ENCODE data around the gene VAV2. TPM values are rescaled to one million over a fixed set of nuclear protein-coding genes. Genes with fewer than 3 reads are reported as not detected.

The VAV2 gene
- total and polyA plus RNA-seq, 5 experiments from 2014 or later = 0.20 to 4.3 (median 0.36) TPM

DNA sequence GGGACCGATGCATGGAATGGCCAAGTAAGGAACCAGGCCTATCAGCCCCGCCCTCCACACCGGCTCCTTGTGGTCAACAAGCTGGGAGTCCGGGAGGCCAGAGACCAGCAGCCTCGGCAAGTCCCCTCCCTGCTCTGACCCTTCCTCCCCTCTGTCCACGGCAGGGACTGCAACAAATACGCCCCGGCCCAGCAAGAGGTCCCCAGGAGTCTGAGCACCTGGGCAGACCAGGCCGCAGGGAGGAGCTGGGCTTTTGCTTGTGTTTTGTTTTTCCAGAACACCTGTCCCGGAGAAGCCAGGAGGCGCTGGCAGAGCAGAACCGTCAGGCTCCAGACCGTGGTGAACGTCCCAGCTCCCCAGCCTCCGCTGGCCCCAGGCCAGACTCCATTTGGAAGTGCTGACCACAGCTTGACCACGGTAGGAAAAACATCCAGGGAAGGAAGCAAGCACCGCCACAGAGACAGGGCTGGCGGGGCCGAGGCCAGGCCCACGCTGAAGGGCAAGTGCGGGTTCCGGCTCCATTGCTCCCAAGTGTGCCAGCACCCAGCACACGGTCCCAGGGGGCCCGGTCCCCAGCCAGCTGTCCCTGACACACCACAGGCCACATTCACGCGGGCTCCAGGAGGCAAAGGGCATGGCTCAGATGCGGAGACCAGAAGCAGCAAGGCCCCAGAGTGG lies 56.7 kb downstream of the VAV2 start:
- no peaks in the 10 kb centered on the region for H3K36me3 Mint-ChIP-seq
- H3K27ac Mint-ChIP-seq = no peak overlapping the region
- POLR2A ChIA-PET = no interaction called here
- peaks cover 0 to under 1% (median 0%) of the 10 kb centered on the region in 5 donors for H3K27me3 Mint-ChIP-seq
- H3K4me3 Mint-ChIP-seq = no peak overlapping the region
- DNase-seq (no peak), ATAC-seq (no peak)
- H3K9me3 Mint-ChIP-seq = no peaks in the 10 kb centered on the region
- peaks cover 0 to 4% (median 0%) of the 10 kb centered on the region in 4 donors for H3K4me1 Mint-ChIP-seq

DNA sequence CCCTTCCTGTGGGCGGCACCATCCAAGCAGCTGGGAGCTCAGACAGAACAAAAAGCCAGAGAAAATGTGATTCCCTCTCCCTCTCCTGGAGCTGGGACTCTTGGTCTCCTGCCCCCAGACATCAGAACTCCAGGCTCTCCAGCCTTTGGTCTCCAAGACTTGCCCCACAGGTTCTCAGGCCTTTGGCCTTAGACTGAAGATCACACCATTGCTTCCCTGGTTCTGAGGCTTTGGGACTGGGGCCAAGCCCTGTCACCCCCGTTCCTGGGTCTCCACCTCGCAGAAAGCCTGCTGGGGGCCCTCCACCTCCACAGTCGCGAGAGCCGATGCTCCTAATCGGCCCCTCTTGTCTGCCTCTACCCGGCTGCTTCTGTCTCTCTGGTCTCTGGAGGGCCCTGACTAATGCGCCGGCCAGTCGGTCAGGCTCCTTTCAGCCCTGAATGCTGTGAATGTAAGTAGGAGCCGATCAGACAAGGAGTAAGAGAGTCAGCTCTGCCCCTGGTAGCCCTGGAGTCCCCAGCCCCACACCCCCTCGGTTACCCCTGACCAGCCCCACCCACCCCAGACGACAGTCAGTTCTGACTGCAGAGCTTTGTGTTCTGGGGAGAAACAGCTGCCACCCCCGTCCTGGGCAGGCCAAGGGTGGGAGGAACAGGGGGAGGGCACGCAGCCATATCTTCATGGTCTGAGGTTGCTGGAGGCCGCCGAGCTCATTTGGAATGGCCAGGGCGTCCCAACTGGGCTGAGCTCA lies 57.5 kb downstream of the VAV2 start:
- peaks cover 0 to 3% (median 0%) of the 10 kb centered on the region in 5 donors for H3K27me3 Mint-ChIP-seq
- no peak overlapping the region for H3K4me3 Mint-ChIP-seq
- H3K9me3 Mint-ChIP-seq = no peaks in the 10 kb centered on the region
- peaks cover 0 to 4% (median under 1%) of the 10 kb centered on the region in 4 donors for H3K4me1 Mint-ChIP-seq
- ATAC-seq = no peak
- no peak for DNase-seq
- POLR2A ChIA-PET = no interaction called here
- peak overlapping the region in 1 of 10 donors; percentile 42 for H3K27ac Mint-ChIP-seq
- H3K36me3 Mint-ChIP-seq = no peaks in the 10 kb centered on the region

DNA sequence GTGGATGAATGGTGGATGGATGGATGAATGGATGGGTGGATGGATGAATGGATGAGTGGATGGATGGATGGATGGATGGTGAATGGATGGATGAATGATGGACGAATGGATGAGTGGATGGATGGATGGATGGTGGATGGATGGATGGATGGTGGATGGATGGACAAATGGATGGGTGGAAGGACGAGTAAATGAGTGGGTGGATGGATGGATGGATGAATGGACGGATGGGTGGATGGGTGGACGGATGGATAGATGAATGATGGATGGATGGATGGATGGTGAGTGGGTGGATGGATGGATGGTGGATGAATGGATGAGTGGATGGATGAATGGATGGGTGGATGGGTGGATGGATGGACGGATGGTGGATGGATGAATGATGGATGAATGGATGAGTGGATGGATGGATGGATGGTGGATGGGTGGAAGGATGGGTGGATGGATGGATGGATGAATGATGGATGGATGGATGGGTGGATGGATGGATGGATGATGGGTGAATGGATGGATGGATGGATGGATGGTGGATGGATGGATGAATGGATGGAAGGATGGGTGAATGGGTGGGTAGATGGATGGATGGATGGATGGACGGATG lies 58.6 kb downstream of the VAV2 start:
- no peak overlapping the region for H3K27ac Mint-ChIP-seq
- POLR2A ChIA-PET = no interaction called here
- no peak for ATAC-seq
- no peak for DNase-seq
- H3K27me3 Mint-ChIP-seq = peaks cover 0 to 3% (median 0%) of the 10 kb centered on the region in 5 donors
- no peaks in the 10 kb centered on the region for H3K9me3 Mint-ChIP-seq
- H3K36me3 Mint-ChIP-seq = no peaks in the 10 kb centered on the region
- no peak overlapping the region for H3K4me3 Mint-ChIP-seq
- H3K4me1 Mint-ChIP-seq = peaks cover 0 to 2% (median under 1%) of the 10 kb centered on the region in 4 donors

DNA sequence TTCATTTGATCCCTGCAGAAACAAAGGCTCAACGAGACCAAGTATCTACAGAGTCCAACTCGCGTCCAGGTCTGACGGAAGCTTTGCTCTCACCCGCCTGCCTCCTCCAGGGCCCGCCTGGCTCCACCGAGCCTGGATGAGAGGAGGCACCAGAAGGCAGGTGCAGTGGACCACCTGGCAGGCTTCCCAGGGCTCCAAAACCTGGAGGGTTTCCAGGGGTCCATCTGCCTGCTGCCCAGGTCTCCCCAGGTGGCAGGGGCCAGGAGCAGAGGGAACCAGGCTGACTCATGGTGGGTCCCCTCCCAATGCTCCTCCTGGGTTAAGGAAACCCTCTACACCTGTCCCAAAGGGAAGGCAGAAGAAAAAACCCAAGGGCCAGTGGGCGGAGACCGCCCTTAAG lies 59.5 kb downstream of the VAV2 start:
- H3K4me1 Mint-ChIP-seq = peaks cover 0 to 2% (median under 1%) of the 10 kb centered on the region in 4 donors
- DNase-seq (no peak), ATAC-seq (no peak)
- no peaks in the 10 kb centered on the region for H3K36me3 Mint-ChIP-seq
- POLR2A ChIA-PET = no interaction called here
- no peak overlapping the region for H3K4me3 Mint-ChIP-seq
- no peak overlapping the region for H3K27ac Mint-ChIP-seq
- no peaks in the 10 kb centered on the region for H3K9me3 Mint-ChIP-seq
- H3K27me3 Mint-ChIP-seq = peaks cover 0 to 3% (median 0%) of the 10 kb centered on the region in 5 donors

DNA sequence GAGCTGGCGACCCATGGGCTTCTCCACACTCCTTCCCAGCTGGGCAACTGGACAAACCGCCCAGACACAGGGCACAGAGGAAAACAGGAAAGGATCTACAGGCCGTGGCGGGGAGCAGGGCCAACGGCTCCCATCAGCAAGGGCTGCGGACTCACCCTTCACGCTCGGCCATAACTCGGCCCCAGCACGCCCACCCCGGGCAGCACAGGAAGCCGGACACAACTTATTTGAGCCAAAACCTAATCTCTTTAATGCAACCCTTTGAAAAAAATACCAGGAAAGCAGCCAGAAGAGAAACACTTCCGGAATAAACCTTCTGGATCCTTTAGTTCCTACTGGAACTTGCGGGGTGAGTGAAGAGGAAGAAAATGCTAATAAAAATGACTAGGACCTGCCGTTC lies 59.9 kb downstream of the VAV2 start:
- no peak overlapping the region for H3K27ac Mint-ChIP-seq
- no peaks in the 10 kb centered on the region for H3K9me3 Mint-ChIP-seq
- no peak overlapping the region for H3K4me3 Mint-ChIP-seq
- DNase-seq (no peak), ATAC-seq (no peak)
- no peaks in the 10 kb centered on the region for H3K36me3 Mint-ChIP-seq
- POLR2A ChIA-PET = no interaction called here
- H3K27me3 Mint-ChIP-seq = peaks cover 0 to 3% (median 0%) of the 10 kb centered on the region in 5 donors
- peaks cover 0 to 2% (median under 1%) of the 10 kb centered on the region in 4 donors for H3K4me1 Mint-ChIP-seq

DNA sequence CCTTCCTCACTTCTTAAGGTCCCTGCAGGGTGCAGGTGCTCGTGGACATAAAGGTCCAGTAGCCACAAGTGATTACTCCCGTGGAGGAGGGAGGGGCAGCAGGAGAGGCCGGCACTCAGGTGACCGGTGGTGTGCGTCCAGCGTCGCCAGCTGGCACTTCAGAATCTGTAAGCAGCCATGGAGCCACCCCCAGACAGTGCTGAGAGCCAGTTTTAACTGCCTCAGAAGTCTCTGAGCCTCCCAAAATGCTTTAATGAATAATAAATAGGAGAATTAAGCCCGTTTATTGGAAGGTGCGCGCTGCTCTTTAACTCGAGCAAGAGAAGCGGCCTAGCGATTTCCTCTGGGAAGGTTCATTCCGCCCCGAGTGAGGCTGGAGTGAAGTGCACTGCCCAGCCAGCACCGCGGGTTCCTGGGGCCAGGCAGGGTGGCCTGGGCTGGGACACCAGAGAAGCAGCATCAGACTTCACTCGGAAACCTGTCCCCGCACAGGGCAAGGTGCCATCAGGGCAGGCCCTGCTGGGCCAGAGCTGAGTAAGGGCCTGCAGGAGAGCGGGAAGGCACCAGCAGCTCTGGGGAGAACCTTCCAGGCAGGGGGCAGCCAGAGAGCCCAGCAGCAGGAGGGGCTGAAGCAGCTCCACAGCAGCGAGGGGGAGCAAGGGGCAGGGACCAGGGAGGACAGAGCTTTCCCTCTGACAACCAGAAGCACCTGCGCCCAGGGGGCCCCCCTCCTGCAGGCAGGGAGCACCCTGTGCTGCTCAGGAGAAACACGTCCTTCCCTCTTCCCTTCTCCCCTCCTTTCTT lies 61.2 kb downstream of the VAV2 start:
- peaks cover 0 to 3% (median 0%) of the 10 kb centered on the region in 5 donors for H3K27me3 Mint-ChIP-seq
- DNase-seq = no peak
- POLR2A ChIA-PET = no interaction called here
- no peak overlapping the region for H3K4me3 Mint-ChIP-seq
- peaks cover 0 to 2% (median under 1%) of the 10 kb centered on the region in 4 donors for H3K4me1 Mint-ChIP-seq
- no peaks in the 10 kb centered on the region for H3K36me3 Mint-ChIP-seq
- ATAC-seq = no peak
- no peaks in the 10 kb centered on the region for H3K9me3 Mint-ChIP-seq
- no peak overlapping the region for H3K27ac Mint-ChIP-seq

DNA sequence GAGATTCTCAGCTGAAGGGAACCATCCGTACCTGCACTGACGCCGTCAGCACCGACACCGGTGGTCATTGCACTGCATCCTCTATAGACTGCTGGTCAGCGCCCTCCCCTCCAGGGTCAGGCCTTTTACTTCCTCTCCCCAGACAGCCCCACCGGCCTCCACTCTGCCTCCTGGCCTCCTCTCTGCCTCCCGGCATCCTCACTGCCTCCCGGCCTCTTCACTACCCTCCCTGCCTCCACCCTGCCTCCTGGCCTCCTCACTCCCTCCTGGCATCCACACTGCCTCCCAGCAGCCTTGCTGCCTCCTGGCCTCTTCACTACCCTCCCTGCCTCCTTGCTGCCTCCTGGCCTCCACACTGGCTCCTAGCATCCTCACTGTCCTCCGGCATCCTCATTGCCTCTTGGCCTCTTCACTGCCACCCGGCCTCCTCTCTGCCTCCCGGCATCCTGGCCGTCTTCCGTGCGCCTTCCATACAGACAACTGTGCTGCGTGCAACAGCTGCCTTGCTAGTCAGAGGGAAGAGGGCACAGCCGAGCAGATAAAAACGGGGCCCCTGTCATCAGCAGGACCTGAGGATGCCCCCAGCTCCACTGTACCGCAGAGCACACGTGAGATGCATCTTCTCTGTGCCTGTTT lies 62.0 kb downstream of the VAV2 start:
- H3K4me1 Mint-ChIP-seq = peaks cover 0 to 2% (median under 1%) of the 10 kb centered on the region in 4 donors
- ATAC-seq (no peak), DNase-seq (no peak)
- POLR2A ChIA-PET = no interaction called here
- no peaks in the 10 kb centered on the region for H3K36me3 Mint-ChIP-seq
- peaks cover 0 to 3% (median 0%) of the 10 kb centered on the region in 5 donors for H3K27me3 Mint-ChIP-seq
- no peak overlapping the region for H3K4me3 Mint-ChIP-seq
- H3K9me3 Mint-ChIP-seq = no peaks in the 10 kb centered on the region
- H3K27ac Mint-ChIP-seq = no peak overlapping the region

DNA sequence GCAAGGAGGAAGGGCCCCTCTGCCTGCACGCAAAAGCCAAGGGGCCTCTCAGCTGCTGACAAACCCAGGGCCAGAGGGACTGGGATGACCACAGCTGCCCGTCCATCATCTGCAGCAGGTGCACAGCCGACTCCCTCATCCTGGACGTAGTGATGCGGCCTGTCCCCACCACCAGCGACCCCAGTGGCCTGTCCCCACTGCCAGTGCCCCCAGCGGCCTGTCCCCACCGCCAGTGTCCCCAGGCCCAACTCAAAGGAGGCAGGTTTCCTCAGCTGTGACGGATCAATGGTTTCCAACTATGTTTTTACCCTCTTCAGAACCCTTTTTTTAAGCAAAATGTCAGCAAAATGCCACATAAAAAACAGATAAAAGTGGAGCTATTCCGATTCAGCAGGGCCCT lies 62.5 kb downstream of the VAV2 start:
- Mint-ChIP-seq H3K27me3 (peaks cover 0 to 3% (median 0%) of the 10 kb centered on the region in 5 donors), H3K36me3 (no peaks in the 10 kb centered on the region), H3K4me3 (no peak overlapping the region), H3K27ac (no peak overlapping the region), H3K9me3 (no peaks in the 10 kb centered on the region), H3K4me1 (peaks cover 0 to 2% (median under 1%) of the 10 kb centered on the region in 4 donors)
- ATAC-seq = no peak
- POLR2A ChIA-PET = no interaction called here
- DNase-seq = no peak

DNA sequence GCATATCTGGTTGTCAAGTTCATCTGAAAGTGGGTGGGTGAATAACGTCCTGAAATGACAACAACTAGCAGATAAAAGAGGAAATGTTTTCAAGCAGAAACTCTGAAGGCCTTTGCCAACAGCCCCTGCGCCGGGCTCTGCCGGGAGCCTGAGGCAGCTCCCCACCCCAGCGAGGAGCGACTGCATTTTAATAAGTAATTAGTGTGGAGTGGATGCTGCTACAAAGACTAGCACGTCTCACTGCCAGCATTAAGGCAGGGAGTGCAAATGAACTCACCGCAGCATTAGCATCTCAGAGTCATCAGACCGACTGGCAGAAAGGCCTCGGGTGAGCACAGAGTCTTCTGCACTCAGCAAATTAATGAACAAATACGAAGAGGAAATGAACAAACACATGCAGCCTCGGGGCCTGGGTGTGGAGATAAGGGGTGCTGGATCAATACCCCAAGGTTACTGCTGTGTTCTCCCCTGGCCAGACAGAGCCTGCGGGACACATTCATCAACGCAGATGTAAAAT lies 63.8 kb downstream of the VAV2 start:
- Mint-ChIP-seq H3K36me3 (no peaks in the 10 kb centered on the region), H3K4me3 (no peak overlapping the region), H3K9me3 (no peaks in the 10 kb centered on the region), H3K27me3 (peaks cover 0 to 3% (median 0%) of the 10 kb centered on the region in 5 donors), H3K27ac (peak overlapping the region in 1 of 10 donors; percentile 41), H3K4me1 (peaks cover 0 to 2% (median under 1%) of the 10 kb centered on the region in 4 donors)
- ATAC-seq (no peak), DNase-seq (no peak)
- POLR2A ChIA-PET = no interaction called here

DNA sequence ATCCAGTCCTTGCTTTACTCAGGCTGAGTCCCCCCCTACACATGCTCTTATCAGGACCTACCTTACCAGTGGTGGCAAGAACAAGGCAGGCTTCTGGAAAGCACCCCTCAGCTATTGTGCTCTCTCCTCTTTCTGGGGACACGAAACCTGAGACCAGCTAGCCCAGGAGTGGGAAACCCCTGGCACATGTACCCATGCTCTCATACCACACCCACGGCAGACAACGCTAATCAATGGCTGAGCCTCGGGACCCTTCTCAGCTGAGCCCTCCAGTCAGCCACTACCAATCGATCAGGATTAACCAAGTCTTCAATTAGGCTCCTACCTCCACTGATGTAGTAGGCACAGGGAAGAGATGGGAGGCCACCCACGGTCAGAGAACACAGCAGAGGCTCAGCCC lies 65.1 kb downstream of the VAV2 start:
- POLR2A ChIA-PET = interaction anchor here (0.6 kb wide), 1 partner anchor 50 kb away, joined by 3 read pairs; no protein-coding TSS in a partner anchor
- Mint-ChIP-seq H3K27ac (no peak overlapping the region), H3K4me3 (no peak overlapping the region), H3K4me1 (peaks cover 0 to 1% (median 0%) of the 10 kb centered on the region in 4 donors), H3K9me3 (peaks cover 0 to 2% (median 0%) of the 10 kb centered on the region in 9 donors), H3K36me3 (no peaks in the 10 kb centered on the region), H3K27me3 (peaks cover 0 to 3% (median 0%) of the 10 kb centered on the region in 5 donors)
- ATAC-seq (no peak), DNase-seq (no peak)

DNA sequence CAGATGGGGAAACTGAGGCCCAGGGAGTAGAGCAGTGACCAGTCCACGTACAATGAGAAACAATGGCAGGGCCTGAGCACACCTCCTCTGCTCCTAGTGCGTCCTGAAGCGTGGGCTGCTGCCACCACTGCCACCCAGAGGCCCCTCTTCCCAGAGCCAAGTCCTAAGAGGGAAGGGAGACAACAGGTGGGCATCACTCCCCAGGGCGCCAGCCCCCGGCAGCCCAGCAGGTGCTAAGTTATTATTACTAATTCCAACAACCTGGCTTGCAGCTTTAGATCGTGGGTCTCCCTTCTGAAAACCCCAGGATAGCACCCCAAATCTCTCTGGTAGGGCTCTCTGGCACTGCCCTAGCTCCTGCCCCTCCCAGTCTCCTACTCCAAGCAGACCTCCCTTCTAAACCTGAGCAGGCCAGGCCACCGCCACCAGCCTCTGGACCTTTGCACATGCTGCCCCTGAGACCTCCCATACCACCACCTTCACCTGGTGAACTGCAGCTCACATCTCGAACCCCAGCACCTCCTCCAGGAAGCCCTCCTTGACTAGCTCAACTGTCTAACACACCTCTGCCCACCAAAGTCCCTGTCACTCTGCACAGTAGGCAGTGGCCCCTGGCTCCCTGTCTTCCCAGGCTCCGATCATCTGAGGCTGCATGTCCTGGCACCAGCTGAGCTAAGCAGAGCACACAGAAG lies 65.8 kb downstream of the VAV2 start:
- Mint-ChIP-seq H3K27ac (no peak overlapping the region), H3K27me3 (peaks cover 0 to 3% (median 0%) of the 10 kb centered on the region in 5 donors), H3K4me1 (peaks cover 0 to 1% (median 0%) of the 10 kb centered on the region in 4 donors), H3K4me3 (no peak overlapping the region), H3K9me3 (peaks cover 0 to 2% (median 0%) of the 10 kb centered on the region in 9 donors), H3K36me3 (no peaks in the 10 kb centered on the region)
- no peak for DNase-seq
- ATAC-seq = no peak
- POLR2A ChIA-PET = no interaction called here

Data from naive thymus-derived CD8-positive, alpha-beta T cell (primary cell).